ENCODE measurements around the gene NOP10. TPM values are rescaled to one million over a fixed set of nuclear protein-coding genes. Genes with fewer than 3 reads are reported as not detected.

Gene NOP10
- polyA plus RNA-seq, 1 donor (not counting 4 experiments of a cell fraction or from before 2014, with no cell fraction given) = 663 TPM

DNA sequence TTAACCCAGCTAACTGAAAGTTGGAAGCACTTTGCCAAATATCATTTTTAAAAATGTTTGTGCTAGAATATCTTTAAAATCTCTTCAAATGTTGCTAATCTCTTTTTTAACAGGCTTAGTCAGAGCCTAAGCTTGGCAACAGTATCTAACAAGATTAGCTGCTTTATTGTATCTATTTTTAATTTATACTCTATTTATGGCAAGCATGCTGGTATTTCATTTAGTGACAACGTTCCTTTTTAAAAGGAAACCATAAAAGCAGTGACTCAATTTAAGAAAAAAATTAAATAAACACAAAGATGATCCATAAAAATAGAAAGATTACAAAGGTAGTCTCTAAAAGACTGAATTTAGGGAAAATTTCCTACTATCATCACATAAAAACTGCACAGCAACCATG lies 45.9 kb downstream of the NOP10 start:
- no peak for DNase-seq (ENCODE audit: low read depth, low spot score)
- no peak for TF ChIP-seq EZH2 (IDR thresholded peaks at IDR 0.05; ENCODE audit: low read length)
- TF ChIP-seq, protein P1, sequence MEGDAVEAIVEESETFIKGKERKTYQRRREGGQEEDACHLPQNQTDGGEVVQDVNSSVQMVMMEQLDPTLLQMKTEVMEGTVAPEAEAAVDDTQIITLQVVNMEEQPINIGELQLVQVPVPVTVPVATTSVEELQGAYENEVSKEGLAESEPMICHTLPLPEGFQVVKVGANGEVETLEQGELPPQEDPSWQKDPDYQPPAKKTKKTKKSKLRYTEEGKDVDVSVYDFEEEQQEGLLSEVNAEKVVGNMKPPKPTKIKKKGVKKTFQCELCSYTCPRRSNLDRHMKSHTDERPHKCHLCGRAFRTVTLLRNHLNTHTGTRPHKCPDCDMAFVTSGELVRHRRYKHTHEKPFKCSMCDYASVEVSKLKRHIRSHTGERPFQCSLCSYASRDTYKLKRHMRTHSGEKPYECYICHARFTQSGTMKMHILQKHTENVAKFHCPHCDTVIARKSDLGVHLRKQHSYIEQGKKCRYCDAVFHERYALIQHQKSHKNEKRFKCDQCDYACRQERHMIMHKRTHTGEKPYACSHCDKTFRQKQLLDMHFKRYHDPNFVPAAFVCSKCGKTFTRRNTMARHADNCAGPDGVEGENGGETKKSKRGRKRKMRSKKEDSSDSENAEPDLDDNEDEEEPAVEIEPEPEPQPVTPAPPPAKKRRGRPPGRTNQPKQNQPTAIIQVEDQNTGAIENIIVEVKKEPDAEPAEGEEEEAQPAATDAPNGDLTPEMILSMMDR (optimal IDR thresholded peaks at IDR 0.05 in 1 of 3, IDR thresholded peaks at IDR 0.05 in 1 of 3, conservative IDR thresholded peaks at IDR 0.05 in 1 of 3; ENCODE audit: extremely low read depth in 1 of 3, insufficient read depth in 2 of 3, low read length in 3 of 3) = no peak
- H4K20me1 ChIP-seq (ENCODE audit: control insufficient read depth, extremely low read depth, insufficient read depth, low read length) = no peaks in the 10 kb centered on the region
- no peaks in the 10 kb centered on the region for H3K27me3 ChIP-seq (ENCODE audit: control insufficient read depth, extremely low read depth, insufficient read depth, low read length)
- dilution Hi-C loops (cut with MboI; ENCODE audit: extremely low pct_ligation_motif_present, low sequenced_read_pairs) = no loop called here
- no peak overlapping the region for H3K4me3 ChIP-seq (ENCODE audit: control insufficient read depth in 2 of 3, extremely low read depth in 1 of 3, insufficient read depth in 2 of 3, low read depth in 1 of 3, low read length in 3 of 3)
- H3K4me1 ChIP-seq (ENCODE audit: control insufficient read depth, extremely low read depth, insufficient read depth, low read length) = no peaks in the 10 kb centered on the region
- peaks cover 0 to 3% of the 10 kb centered on the region in 2 experiments for H3K36me3 ChIP-seq (ENCODE audit: control insufficient read depth in 2 of 2, extremely low read depth in 1 of 2, insufficient read depth in 2 of 2, low read length in 2 of 2)
- no peaks in the 10 kb centered on the region for H3K9me1 ChIP-seq (ENCODE audit: control insufficient read depth, extremely low read depth, insufficient read depth, low read length)
- no peak overlapping the region for H3K4me2 ChIP-seq (ENCODE audit: control insufficient read depth, extremely low read depth, insufficient read depth, low read depth, low read length)
- no peak for FAIRE-seq
- no peak overlapping the region for H3K27ac ChIP-seq (ENCODE audit: control insufficient read depth, insufficient read depth, low read length)
- H2AFZ ChIP-seq (ENCODE audit: control insufficient read depth, low read length) = no peak overlapping the region
- H3K9me3 ChIP-seq (ENCODE audit: control insufficient read depth, low read depth, low read length) = no peaks in the 10 kb centered on the region
- no peaks in the 10 kb centered on the region for H3K79me2 ChIP-seq (ENCODE audit: control insufficient read depth, insufficient read depth, low read length)
- no peak overlapping the region for H3K9ac ChIP-seq (ENCODE audit: control insufficient read depth, extremely low read depth, insufficient read depth, low read length)

DNA sequence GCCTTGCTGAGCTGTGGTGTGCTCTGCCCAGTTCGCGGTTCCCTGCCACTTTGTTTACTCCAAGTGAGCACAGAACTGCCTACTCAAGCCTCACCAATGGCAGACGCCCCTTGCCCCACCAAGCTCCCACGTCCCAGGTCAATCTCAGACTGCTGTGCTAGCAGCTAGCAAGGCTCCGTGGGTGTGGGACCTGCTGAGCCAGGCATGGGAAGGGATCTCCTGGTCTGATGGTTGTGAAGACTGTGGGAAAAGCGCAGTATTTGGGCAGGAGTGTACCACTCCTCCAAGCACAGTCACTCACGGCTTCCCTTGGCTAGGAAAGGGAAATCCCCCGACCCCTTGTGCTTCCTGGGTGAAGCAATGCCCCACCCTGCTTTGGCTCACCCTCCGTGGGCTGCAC lies 50.3 kb downstream of the NOP10 start:
- H3K9ac ChIP-seq (ENCODE audit: control insufficient read depth, extremely low read depth, insufficient read depth, low read length) = no peak overlapping the region
- no peaks in the 10 kb centered on the region for H3K27me3 ChIP-seq (ENCODE audit: control insufficient read depth, extremely low read depth, insufficient read depth, low read length)
- H2AFZ ChIP-seq (ENCODE audit: control insufficient read depth, low read length) = no peak overlapping the region
- H3K4me3 ChIP-seq (ENCODE audit: control insufficient read depth in 2 of 3, extremely low read depth in 1 of 3, insufficient read depth in 2 of 3, low read depth in 1 of 3, low read length in 3 of 3) = no peak overlapping the region
- no peak overlapping the region for H3K4me2 ChIP-seq (ENCODE audit: control insufficient read depth, extremely low read depth, insufficient read depth, low read depth, low read length)
- no peak overlapping the region for H3K27ac ChIP-seq (ENCODE audit: control insufficient read depth, insufficient read depth, low read length)
- no peaks in the 10 kb centered on the region for H3K9me1 ChIP-seq (ENCODE audit: control insufficient read depth, extremely low read depth, insufficient read depth, low read length)
- H3K36me3 ChIP-seq (ENCODE audit: control insufficient read depth in 2 of 2, extremely low read depth in 1 of 2, insufficient read depth in 2 of 2, low read length in 2 of 2) = peaks cover 0 to 3% of the 10 kb centered on the region in 2 experiments
- TF ChIP-seq EZH2 (IDR thresholded peaks at IDR 0.05; ENCODE audit: low read length) = no peak
- TF ChIP-seq, protein P1 (optimal IDR thresholded peaks at IDR 0.05 in 1 of 3, IDR thresholded peaks at IDR 0.05 in 1 of 3, conservative IDR thresholded peaks at IDR 0.05 in 1 of 3; ENCODE audit: extremely low read depth in 1 of 3, insufficient read depth in 2 of 3, low read length in 3 of 3) = no peak
- H3K4me1 ChIP-seq (ENCODE audit: control insufficient read depth, extremely low read depth, insufficient read depth, low read length) = no peaks in the 10 kb centered on the region
- no peaks in the 10 kb centered on the region for H3K9me3 ChIP-seq (ENCODE audit: control insufficient read depth, low read depth, low read length)
- dilution Hi-C loops (cut with MboI; ENCODE audit: extremely low pct_ligation_motif_present, low sequenced_read_pairs) = no loop called here
- H4K20me1 ChIP-seq (ENCODE audit: control insufficient read depth, extremely low read depth, insufficient read depth, low read length) = no peaks in the 10 kb centered on the region
- FAIRE-seq (no peak), DNase-seq (ENCODE audit: low read depth, low spot score) (no peak)
- H3K79me2 ChIP-seq (ENCODE audit: control insufficient read depth, insufficient read depth, low read length) = no peaks in the 10 kb centered on the region

Small RNAs within 50 kb of the gene (small RNA-seq; reads per million reads assigned to genes)
- gene MIR1233-1 (ENCODE audit: insufficient read length in 3 of 3, low read depth in 3 of 3, low replicate concordance in 1 of 3) (0 reads per million in 3 experiments), gene RF00019 (ENCODE audit: insufficient read length in 3 of 3, low read depth in 3 of 3, low replicate concordance in 1 of 3) (0 reads per million in 3 experiments)

Other genes starting within 250 kb of the NOP10 start
- gene EMC7, start 241.3 kb downstream of the NOP10 start, polyA plus RNA-seq = 68.2 to 101 TPM (median 77.3 TPM) in 3 replicates
- gene PGBD4, start 241.1 kb downstream of the NOP10 start, polyA plus RNA-seq = 1.1 to 2.7 TPM (median 2.3 TPM) in 3 replicates
- gene KATNBL1, start 133.0 kb downstream of the NOP10 start, polyA plus RNA-seq = 26.9 to 54.0 TPM (median 31.4 TPM) in 3 replicates
- 97.3 to 185 TPM (median 145 TPM) in 3 replicates for gene EMC4, start 118.1 kb downstream of the NOP10 start, polyA plus RNA-seq
- 12.7 to 31.7 TPM (median 24.3 TPM) in 3 replicates for gene SLC12A6, start 5.4 kb downstream of the NOP10 start, polyA plus RNA-seq
- not detected in 3 replicates for gene NUTM1, start 179 bp upstream of the NOP10 start, polyA plus RNA-seq
- gene LPCAT4, start 24.1 kb upstream of the NOP10 start, polyA plus RNA-seq = 43.3 to 61.3 TPM (median 53.6 TPM) in 3 replicates
- 27.2 to 54.9 TPM (median 42.0 TPM) in 3 replicates for gene GOLGA8A, start 94.7 kb upstream of the NOP10 start, polyA plus RNA-seq
- gene GOLGA8B, start 240.5 kb upstream of the NOP10 start, polyA plus RNA-seq = 33.8 to 49.5 TPM (median 44.6 TPM) in 3 replicates

Measured in keratinocyte (primary cell).